SK-MEL-5 (cell line): ENCODE measurements around the gene RNASE2. TPM values are rescaled to one million over a fixed set of nuclear protein-coding genes. Genes with fewer than 3 reads are reported as not detected.
"Not testable (repeated sequence)": the region's sequence is repeated elsewhere in the genome, so short reads cannot be mapped to it uniquely, and the experiment has no call there.

Experiments
- DNase-seq: peaks from one replicate; pipeline ENCODE4 v3.0.0-alpha.2; 2016; ENCODE audit warnings: low read depth, low spot score
- in situ Hi-C: cut with HindIII; loops from 2 replicates; pipeline ENCODE4 v1.10.0; 2016; ENCODE audit warnings: low sequenced_read_pairs, high pct_unique_total_duplicates, low pct_unique_long_range_greater_than_20kb
- polyA plus RNA-seq, 2 experiments: library from polyadenylated mRNA; depleted of rRNA; stranded (reverse); fragments of >200 nt; gene quantifications; 2 replicates each; pipeline ENCODE4 v1.2.3, GENCODE V29; 2015
- total RNA-seq: library from RNA; depleted of rRNA; stranded (reverse); fragments of >200 nt; shearing (Covaris generic); gene quantifications from 2 replicates; pipeline ENCODE4 v1.2.3, GENCODE V29; 2014; rRNA removed

RNASE2 gene
- total RNA-seq, result not detected in 2 replicates
- polyA plus RNA-seq (2015; cell fraction: cytosol; rRNA removed), result not detected in 2 replicates
- polyA plus RNA-seq (2015; cell fraction: nucleus; rRNA removed), result not detected in 2 replicates

GRCh38 chr14:20954736-20955537 is at the start of gene RNASE2:
Gene RNASE2, plus strand, starts transcription at chr14:20955487. Its CDS starts 285 bp downstream, at chr14:20955772.
- in situ Hi-C loops, DNase-seq: not testable (repeated sequence)

GRCh38 chr14:20905676-20906075 is 49.6 kb upstream of the RNASE2 start:
- no peak for DNase-seq
- in situ Hi-C loops, result no loop called here

- in situ Hi-C loops, result no loop called here
- no peak for DNase-seq
Observed at GRCh38 chr14:20907214-20907613, 48.1 kb upstream of the RNASE2 start.

GRCh38 chr14:20910822-20911221 is 44.5 kb upstream of the RNASE2 start:
- in situ Hi-C loops, DNase-seq: not testable (repeated sequence)

DNA sequence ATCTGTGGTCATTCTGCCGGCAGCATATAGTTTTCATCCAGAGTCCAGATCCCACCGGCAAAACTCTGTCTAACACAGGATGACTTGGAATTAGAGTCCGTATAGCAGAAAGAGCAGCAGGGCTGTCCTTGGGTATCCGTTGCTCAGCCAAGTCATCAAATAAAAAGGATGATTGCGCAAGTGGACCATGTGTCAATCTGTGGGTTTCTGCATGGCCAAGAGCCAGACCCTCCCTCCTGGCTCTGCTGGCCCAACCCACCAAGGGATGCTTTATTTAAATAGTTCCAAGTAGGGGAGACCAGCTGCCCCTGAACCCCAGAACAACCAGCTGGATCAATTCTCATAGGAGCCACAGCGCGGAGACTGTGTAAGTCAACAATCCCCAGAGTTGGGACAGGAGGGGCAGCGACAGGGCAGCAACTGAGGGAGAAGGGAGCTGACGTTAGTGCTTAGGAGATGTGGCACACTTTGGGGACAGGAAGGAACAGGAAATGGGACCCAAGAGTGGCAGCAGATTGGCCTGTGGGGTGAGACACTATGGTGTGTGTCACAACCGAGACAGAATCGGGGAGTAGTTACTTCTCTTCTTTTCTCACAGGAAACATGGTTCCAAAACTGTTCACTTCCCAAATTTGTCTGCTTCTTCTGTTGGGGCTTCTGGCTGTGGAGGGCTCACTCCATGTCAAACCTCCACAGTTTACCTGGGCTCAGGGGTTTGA is 36.1 kb upstream of the RNASE2 start:
- DNase-seq, in situ Hi-C loops: not testable (repeated sequence)

DNA sequence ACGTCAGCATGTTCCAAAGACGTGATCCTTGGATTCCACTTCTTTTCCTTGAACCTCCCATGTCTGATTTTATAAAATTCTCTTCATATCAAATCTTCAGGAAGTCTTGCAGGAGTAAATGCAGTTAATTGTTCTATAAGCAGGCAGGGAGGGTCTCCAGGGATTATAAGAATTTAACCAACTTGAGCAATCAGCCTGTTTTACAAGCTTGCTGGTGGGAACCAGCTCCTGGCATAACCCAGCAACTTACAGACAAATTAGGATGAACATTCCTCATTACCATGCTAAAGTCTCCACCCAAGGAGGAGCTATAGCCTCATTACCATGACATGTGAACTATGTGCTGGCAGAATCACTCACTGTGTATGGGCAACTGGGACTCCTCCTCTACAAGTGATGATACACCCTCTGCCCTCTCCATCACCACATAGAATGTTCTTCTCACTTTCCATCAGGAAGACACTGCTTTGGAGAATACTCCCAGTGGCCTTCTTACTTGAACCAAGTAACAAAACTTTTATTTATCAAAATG is 31.5 kb upstream of the RNASE2 start:
- in situ Hi-C loops, DNase-seq: not testable (repeated sequence)

GRCh38 chr14:20934148-20934762 is 21.0 kb upstream of the RNASE2 start:
- peak; percentile 70 for DNase-seq
- in situ Hi-C loops, result no loop called here

DNA sequence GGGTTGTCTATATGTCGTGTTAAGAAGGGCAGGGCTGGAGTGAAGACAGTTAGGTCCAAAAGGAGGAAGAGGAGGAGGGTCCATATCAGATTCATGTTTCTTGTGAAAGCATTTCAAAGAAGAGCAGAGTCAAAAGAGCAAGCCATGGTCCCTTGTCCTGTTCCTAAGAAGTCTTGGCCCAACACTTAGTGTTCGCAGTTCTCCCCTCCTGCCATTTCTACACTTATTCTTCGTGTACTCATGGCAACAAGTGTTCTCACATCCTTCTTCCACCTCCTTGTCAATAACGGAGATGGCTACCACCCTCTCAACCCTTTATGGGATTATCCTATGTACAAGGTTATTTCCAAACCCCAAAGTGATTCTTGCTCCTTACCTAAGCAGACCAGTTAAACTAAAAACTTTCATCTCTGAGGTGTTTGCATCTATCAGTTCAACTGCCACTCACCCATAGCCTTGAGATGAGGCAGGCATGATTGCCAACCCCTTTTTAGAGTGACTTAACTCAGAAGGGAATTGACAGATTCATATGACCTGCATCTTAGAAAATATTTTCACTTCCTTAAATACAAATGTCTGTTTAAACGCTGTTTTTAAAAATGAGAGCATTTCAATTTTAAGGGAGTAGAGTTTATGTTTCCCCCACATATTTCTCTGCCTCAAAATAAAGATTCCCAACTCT is 19.8 kb upstream of the RNASE2 start:
- DNase-seq, result no peak
- in situ Hi-C loops, result no loop called here

DNA sequence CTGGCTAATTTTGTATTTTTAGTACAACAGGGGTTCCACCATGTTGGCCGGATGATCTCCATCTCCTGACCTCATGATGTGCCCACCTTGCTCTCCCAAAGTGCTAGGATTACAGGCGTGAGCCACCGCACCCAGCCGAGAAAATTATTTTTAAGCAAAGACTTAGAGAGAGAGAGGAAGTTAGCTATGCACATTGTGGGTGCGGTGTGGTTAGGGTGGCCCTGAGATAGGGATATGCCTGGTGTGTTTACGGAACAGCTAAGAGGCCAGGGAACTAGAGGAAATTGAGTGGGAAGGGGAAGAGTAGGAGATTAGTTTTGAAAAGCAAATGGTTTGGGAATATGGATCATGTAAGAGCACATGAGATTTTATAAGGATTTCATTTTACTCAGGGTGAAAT is 10.1 kb upstream of the RNASE2 start:
- DNase-seq, in situ Hi-C loops: not testable (repeated sequence)

DNA sequence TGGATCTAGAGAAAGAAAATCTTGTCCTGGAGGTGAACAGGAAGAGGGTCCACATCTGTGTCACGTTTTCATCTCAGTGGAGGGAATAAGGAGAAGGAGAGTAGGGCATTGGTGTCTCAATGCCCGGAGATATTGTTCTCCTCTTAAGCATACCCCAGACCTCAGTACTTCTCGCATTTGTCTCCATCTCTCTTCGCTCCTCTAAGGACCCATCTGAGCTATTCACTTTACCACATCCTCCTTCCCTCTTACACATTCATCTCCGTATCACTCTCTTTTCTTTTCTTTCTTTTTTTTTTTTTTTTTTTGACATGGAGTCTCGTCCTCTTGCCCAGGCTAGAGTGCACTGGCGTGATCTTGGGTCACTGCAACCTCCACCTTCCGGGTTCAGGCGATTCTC is 8.6 kb upstream of the RNASE2 start:
- in situ Hi-C loops, DNase-seq: not testable (repeated sequence)

GRCh38 chr14:20955538-20955873 is 219 bp downstream of the RNASE2 start:
- in situ Hi-C loops, result not testable (repeated sequence)

DNA sequence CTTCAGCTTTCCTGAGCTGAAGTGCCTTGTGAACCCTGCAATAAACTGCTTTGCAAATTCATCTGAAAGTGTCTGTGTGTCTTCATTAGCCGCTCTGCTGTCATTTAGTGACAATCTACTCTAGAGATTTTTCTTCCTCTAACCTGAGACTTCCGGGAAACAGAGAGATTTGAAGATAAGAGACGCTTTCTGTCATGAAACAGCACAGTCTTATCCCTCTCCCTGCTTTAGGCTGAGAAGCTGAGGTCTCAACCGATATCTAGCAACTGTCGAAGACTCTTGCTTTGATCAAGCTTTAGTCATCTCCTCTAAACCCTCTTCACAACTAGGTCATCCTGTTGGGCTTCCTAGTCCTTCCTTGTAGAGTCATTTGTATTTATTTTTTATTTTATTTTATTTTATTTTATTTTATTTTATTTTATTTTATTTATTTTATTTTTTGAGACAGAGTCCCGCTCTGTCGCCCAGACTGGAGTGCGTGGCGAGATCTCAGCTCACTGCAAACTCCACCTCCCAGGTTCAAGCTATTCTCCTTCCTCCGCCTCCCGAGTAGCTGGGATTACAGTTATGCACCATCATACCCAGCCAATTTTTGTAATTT is 1.2 kb downstream of the RNASE2 start:
- no peak for DNase-seq
- in situ Hi-C loops, result no loop called here

More at GRCh38 chr14:20955538-20955873, 219 bp downstream of the RNASE2 start:
- DNase-seq, result not testable (repeated sequence)

DNA sequence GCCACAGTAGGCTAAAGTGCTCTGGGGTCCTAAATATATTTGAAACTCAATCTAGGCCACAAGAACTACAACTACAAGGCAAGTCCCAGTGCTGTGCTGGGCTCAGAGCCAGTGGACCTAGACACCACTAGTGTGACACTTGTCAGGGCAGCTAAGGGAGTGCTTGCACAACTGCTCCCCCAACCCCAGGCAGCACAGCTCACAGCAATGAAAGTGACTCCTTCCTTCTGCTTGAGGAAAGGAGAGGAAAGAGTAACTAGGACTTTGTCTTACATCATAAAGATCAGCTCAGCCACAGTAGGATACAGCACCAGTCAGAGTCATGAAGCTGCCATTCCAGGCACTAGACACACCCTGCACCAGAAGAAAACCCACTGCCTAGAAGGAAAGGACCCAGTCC is 3.7 kb downstream of the RNASE2 start:
- DNase-seq, in situ Hi-C loops: not testable (repeated sequence)

DNA sequence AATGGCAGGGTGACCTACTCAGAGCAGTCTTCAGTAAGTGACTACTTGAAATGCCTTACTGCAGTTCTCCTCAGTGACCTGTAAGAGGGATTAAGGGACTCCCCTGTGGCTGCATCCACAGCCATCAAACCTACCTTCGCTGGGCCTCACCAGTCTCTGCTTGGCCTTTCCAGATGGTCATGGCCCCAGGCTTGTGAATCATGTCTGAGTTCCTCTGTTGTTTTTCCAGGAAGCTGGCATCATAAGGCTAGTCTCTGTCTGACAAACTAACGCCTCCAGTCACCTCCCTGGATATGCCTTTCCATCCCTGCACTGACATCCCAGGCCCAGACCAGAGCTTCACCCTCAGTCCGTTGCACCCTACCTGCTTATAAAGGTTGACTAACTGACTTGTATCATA is 14.0 kb downstream of the RNASE2 start:
- in situ Hi-C loops, result no loop called here
- peak; percentile 47 for DNase-seq

DNA sequence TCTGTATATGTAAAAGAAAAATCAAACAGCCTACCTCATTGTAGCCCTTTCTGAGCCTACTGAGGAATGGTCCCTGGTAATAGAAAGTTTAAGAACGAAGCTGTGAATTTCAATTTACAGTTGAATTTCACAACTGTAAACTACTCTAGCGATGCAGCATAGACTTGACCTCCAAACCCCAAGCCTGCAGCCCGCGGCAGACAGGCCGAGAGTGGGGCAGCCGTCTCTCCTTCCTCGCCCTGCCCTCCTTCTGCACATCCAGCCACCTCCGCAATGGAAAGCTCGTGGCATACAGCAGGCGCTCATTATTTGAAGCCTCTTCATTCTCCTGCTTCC is 15.3 kb downstream of the RNASE2 start:
- in situ Hi-C loops, result no loop called here
- no peak for DNase-seq

DNA sequence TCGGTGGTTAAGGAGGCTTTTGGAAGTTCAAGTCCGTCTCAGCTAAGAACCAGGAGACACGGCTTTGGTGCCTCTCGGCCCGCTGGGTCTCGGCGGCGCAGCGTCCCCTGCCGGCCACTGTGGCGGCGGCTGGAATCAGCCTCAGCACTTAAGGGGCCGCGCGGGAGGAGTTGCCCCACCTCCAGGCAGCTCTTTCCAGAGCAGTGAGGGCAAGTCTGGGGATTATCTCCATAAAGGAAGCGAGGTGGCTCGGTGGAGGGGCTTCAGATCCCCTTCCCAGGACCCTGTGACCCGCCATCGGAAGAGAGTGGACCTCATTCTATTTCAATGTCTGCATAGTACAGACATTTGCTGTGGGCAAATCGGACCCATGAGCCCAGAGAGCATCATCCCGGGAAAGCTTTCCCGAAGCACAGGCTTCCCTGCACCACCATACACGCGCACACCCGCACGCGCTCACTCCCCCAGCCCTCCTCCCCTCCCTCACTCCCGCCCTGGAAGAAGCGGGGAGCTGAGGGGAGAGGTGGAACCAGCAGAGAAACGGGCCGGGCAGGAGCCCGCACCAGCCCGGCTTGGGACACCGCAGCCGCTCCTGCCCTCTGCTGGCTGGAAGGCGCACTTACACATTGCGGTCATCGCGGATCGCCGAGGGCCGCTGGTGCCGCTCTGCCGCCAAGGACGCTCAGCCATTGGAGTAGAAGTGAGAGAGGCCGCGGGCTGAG is 15.9 kb downstream of the RNASE2 start:
- peak; percentile 80 for DNase-seq
- in situ Hi-C loops, result no loop called here

DNA sequence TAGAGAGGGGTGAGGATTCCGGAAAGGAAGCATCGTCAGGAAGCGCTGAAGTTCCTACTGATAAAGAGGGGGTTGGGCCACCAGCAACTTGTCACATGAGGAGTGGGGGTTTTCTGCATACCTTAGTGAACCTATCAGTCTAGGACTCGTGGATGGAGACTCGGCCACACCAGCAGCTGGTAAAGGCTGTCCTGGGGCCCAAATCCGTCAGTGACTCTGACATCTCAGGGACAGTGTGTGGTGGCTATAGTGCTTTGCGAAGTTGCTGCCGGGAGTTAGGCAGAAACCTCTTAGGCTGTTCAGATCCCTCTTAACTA is 16.4 kb downstream of the RNASE2 start:
- DNase-seq, result no peak
- in situ Hi-C loops, result no loop called here
